ENCODE data around the gene HEXD.

HEXD gene

DNA sequence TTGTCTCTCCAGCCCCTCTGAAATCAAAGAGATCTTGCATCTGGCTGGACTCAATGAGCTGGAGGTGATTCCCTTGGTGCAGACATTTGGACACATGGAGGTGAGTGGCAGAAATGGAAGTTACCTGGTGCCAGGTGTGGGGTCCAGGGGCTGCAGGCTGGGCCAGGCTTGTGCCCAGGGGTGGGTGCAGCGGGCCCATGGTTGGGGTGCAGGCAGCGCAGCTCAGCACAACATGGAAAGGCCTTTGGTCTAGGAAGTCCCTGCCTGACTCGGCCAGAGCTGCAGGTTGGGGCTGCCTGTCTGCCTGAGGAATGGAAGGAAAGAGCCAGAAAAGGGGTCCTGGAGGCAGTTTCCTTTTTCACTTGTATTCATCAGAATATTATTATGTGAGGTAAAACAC lies 10.4 kb downstream of the HEXD start (continued):
- TF ChIP-seq ZFP3 (CRISPR knock-in tag; IDR thresholded peaks at IDR 0.05) (no peak), RARB (CRISPR knock-in tag; IDR thresholded peaks at IDR 0.05) (no peak), BACH2 (CRISPR knock-in tag; IDR thresholded peaks at IDR 0.05; ENCODE audit: borderline replicate concordance) (no peak), PPARA (CRISPR knock-in tag; IDR thresholded peaks at IDR 0.05; ENCODE audit: borderline replicate concordance) (no peak)

DNA sequence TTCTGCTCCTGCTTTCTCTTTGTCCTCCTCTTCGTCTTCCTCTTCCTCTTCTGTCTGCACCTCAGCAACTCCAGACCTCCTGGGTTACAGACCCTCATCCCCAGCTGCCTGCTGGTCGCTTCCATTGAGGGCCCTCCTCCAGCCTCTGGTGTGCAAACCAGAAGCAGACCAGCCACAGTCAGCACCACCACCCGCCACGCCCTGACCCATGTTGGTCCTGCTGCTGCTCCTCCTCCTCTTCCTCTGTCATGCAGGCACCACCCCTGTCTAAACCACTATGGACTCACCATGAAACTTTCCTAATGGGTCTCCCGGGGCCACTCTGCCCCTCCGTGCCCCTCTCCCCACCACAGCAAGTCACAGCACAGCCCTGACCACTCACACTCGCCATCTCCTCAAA lies 11.7 kb downstream of the HEXD start:
- TF ChIP-seq ZFP3 (CRISPR knock-in tag; IDR thresholded peaks at IDR 0.05) (no peak), CSDC2 (CRISPR knock-in tag; IDR thresholded peaks at IDR 0.05) (no peak), ARNTL (CRISPR knock-in tag; IDR thresholded peaks at IDR 0.05; ENCODE audit: borderline replicate concordance, low read depth) (no peak), SNAI2 (CRISPR knock-in tag; IDR thresholded peaks at IDR 0.05) (no peak), ZC3H10 (CRISPR knock-in tag; IDR thresholded peaks at IDR 0.05) (no peak), BACH2 (CRISPR knock-in tag; IDR thresholded peaks at IDR 0.05; ENCODE audit: borderline replicate concordance) (no peak), OSR1 (CRISPR knock-in tag; IDR thresholded peaks at IDR 0.05) (no peak), ISL1 (CRISPR knock-in tag; IDR thresholded peaks at IDR 0.05) (no peak), ZNF565 (CRISPR knock-in tag; conservative IDR thresholded peaks at IDR 0.05; ENCODE audit: low read depth) (no peak), ZNF8 (CRISPR knock-in tag; IDR thresholded peaks at IDR 0.05) (no peak), RARB (CRISPR knock-in tag; IDR thresholded peaks at IDR 0.05) (no peak)
- TF ChIP-seq, protein P1, sequence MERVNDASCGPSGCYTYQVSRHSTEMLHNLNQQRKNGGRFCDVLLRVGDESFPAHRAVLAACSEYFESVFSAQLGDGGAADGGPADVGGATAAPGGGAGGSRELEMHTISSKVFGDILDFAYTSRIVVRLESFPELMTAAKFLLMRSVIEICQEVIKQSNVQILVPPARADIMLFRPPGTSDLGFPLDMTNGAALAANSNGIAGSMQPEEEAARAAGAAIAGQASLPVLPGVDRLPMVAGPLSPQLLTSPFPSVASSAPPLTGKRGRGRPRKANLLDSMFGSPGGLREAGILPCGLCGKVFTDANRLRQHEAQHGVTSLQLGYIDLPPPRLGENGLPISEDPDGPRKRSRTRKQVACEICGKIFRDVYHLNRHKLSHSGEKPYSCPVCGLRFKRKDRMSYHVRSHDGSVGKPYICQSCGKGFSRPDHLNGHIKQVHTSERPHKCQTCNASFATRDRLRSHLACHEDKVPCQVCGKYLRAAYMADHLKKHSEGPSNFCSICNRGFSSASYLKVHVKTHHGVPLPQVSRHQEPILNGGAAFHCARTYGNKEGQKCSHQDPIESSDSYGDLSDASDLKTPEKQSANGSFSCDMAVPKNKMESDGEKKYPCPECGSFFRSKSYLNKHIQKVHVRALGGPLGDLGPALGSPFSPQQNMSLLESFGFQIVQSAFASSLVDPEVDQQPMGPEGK (CRISPR knock-in tag; IDR thresholded peaks at IDR 0.05; ENCODE audit: borderline replicate concordance) = no peak
- TF ChIP-seq, protein P2, sequence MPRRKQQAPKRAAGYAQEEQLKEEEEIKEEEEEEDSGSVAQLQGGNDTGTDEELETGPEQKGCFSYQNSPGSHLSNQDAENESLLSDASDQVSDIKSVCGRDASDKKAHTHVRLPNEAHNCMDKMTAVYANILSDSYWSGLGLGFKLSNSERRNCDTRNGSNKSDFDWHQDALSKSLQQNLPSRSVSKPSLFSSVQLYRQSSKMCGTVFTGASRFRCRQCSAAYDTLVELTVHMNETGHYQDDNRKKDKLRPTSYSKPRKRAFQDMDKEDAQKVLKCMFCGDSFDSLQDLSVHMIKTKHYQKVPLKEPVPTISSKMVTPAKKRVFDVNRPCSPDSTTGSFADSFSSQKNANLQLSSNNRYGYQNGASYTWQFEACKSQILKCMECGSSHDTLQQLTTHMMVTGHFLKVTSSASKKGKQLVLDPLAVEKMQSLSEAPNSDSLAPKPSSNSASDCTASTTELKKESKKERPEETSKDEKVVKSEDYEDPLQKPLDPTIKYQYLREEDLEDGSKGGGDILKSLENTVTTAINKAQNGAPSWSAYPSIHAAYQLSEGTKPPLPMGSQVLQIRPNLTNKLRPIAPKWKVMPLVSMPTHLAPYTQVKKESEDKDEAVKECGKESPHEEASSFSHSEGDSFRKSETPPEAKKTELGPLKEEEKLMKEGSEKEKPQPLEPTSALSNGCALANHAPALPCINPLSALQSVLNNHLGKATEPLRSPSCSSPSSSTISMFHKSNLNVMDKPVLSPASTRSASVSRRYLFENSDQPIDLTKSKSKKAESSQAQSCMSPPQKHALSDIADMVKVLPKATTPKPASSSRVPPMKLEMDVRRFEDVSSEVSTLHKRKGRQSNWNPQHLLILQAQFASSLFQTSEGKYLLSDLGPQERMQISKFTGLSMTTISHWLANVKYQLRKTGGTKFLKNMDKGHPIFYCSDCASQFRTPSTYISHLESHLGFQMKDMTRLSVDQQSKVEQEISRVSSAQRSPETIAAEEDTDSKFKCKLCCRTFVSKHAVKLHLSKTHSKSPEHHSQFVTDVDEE (CRISPR knock-in tag; IDR thresholded peaks at IDR 0.05) = no peak
- TF ChIP-seq, protein P3, sequence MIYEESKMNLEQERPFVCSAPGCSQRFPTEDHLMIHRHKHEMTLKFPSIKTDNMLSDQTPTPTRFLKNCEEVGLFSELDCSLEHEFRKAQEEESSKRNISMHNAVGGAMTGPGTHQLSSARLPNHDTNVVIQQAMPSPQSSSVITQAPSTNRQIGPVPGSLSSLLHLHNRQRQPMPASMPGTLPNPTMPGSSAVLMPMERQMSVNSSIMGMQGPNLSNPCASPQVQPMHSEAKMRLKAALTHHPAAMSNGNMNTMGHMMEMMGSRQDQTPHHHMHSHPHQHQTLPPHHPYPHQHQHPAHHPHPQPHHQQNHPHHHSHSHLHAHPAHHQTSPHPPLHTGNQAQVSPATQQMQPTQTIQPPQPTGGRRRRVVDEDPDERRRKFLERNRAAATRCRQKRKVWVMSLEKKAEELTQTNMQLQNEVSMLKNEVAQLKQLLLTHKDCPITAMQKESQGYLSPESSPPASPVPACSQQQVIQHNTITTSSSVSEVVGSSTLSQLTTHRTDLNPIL (CRISPR knock-in tag; IDR thresholded peaks at IDR 0.05; ENCODE audit: low read depth) = no peak

DNA sequence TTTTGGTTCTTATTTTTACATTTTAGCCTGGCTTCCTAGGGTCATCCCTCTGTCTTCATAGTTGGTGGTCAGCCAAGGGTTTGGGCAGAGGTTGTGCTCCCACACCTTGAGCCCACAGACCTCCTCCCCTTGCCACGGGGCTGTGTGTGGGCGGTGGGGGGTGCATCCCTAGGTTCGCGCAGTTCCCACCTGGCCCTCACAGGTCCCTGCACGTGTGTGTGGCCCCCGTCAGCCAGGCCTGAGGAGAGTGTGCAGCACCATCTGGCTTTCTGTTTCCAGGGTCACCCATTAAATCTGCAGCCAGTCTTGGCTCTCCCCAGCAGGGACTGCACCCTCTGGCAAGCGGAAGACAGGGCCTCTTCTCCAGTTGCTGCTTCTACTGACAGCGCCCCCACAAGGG lies 13.9 kb downstream of the HEXD start:
- TF ChIP-seq ZC3H10 (CRISPR knock-in tag; IDR thresholded peaks at IDR 0.05) (no peak), ARNTL (CRISPR knock-in tag; IDR thresholded peaks at IDR 0.05; ENCODE audit: borderline replicate concordance, low read depth) (no peak), ZFP3 (CRISPR knock-in tag; IDR thresholded peaks at IDR 0.05) (no peak), ISL1 (CRISPR knock-in tag; IDR thresholded peaks at IDR 0.05) (no peak), BACH2 (CRISPR knock-in tag; IDR thresholded peaks at IDR 0.05; ENCODE audit: borderline replicate concordance) (no peak), CSDC2 (CRISPR knock-in tag; IDR thresholded peaks at IDR 0.05) (no peak), ZFP30 (CRISPR knock-in tag; IDR thresholded peaks at IDR 0.05) (no peak), ZNF8 (CRISPR knock-in tag; IDR thresholded peaks at IDR 0.05) (no peak), SNAI2 (CRISPR knock-in tag; IDR thresholded peaks at IDR 0.05) (no peak), ZNF565 (CRISPR knock-in tag; conservative IDR thresholded peaks at IDR 0.05; ENCODE audit: low read depth) (no peak), PPARA (CRISPR knock-in tag; IDR thresholded peaks at IDR 0.05; ENCODE audit: borderline replicate concordance) (no peak), OSR1 (CRISPR knock-in tag; IDR thresholded peaks at IDR 0.05) (no peak), RARB (CRISPR knock-in tag; IDR thresholded peaks at IDR 0.05) (no peak), ESRRG (CRISPR knock-in tag; IDR thresholded peaks at IDR 0.05) (no peak)
- TF ChIP-seq, protein P2 (CRISPR knock-in tag; IDR thresholded peaks at IDR 0.05) = no peak
- TF ChIP-seq, protein P1 (CRISPR knock-in tag; IDR thresholded peaks at IDR 0.05; ENCODE audit: borderline replicate concordance) = no peak
- TF ChIP-seq, protein P4, sequence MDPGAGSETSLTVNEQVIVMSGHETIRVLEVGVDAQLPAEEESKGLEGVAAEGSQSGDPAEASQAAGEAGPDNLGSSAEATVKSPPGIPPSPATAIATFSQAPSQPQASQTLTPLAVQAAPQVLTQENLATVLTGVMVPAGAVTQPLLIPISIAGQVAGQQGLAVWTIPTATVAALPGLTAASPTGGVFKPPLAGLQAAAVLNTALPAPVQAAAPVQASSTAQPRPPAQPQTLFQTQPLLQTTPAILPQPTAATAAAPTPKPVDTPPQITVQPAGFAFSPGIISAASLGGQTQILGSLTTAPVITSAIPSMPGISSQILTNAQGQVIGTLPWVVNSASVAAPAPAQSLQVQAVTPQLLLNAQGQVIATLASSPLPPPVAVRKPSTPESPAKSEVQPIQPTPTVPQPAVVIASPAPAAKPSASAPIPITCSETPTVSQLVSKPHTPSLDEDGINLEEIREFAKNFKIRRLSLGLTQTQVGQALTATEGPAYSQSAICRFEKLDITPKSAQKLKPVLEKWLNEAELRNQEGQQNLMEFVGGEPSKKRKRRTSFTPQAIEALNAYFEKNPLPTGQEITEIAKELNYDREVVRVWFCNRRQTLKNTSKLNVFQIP (CRISPR knock-in tag; IDR thresholded peaks at IDR 0.05; ENCODE audit: borderline replicate concordance, low read depth) = no peak
- no peak for ATAC-seq

More for the DNA sequence above, 11.7 kb downstream of the HEXD start:
- no peak for ATAC-seq
